ENCODE results near the gene NLK.
"Not testable (repeated sequence)": the region's sequence is repeated elsewhere in the genome, so short reads cannot be mapped to it uniquely, and the experiment has no call there.

NLK gene

DNA sequence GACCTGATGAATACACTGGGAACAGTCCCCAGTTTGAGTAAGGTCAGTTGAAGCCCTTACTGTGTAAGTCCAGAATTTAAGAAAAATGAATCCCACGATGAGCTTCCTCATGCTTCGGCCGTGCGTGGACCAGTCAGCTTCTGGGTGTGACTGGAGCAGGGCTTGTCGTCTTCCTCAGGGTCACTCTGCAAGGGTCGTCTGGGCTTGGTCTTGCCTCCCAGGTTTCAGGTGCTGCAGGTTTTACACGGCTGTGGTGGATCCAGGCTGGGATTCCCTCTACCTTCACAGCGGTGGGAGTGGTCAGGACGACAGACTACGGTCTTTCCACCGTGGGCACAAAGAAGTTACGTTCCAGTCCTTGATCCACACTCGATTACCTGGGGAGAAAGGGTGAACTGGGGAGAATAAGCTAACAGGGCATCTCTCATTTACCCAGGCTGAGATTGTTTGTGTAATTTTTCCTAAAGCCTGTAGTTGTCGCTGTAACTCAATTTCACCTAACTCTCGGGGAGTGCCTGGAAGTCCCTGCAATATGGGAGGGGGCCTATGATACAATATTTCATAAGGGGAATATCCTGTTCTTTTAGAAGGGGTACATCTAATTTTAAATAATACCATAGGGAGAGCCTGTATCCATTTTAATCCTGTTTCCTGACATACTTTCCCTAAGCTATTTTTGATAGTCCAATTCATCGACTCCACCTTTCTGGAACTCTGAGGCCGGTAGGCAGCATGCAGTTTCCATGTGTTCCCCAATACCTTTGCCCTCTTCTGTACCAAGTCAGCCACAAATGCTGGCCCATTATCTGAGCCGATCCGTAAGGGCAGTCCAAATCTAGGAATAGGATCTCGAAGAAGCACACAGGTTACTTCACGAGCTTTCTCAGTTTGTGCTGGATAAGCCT is 190.7 kb downstream of the NLK start:
- DNase-seq (ENCODE audit: low read depth) = not testable (repeated sequence)

- not testable (repeated sequence) for DNase-seq (ENCODE audit: low read depth)
Observed at GRCh38 chr17:28233872-28234856, 191.7 kb downstream of the NLK start.

- not testable (repeated sequence) for DNase-seq (ENCODE audit: low read depth)
Observed at GRCh38 chr17:28235066-28235700, 192.7 kb downstream of the NLK start.

DNA sequence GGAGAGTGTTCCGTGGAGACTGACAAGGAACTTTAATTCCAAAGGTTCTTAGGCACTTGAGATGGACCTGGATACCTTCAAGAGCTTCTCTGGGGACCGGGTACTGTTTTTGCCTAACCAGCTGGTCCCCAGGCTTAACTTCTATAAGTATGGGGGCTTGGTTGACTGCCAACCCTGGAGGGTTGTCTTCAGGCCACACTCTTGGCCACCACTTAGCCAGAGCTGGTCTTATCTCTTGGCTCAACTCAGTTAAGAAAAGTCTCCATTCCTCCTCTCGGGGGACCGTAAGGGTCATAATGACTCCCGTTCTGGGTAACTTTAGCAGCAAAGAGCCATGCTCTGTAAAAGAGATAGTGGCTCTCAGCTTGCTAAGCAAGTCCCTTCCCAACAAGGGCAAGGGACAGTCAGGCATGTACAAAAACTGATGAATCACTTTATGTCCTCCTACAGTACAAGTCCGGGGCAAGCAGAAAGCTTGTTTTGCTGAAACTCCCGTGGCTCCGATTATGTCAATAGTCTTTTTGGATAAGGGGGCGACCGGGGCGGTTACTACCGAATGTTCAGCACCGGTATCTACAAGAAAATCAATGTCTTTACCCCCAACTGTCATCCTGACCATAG is 193.7 kb downstream of the NLK start:
- DNase-seq (ENCODE audit: low read depth) = not testable (repeated sequence)

DNA sequence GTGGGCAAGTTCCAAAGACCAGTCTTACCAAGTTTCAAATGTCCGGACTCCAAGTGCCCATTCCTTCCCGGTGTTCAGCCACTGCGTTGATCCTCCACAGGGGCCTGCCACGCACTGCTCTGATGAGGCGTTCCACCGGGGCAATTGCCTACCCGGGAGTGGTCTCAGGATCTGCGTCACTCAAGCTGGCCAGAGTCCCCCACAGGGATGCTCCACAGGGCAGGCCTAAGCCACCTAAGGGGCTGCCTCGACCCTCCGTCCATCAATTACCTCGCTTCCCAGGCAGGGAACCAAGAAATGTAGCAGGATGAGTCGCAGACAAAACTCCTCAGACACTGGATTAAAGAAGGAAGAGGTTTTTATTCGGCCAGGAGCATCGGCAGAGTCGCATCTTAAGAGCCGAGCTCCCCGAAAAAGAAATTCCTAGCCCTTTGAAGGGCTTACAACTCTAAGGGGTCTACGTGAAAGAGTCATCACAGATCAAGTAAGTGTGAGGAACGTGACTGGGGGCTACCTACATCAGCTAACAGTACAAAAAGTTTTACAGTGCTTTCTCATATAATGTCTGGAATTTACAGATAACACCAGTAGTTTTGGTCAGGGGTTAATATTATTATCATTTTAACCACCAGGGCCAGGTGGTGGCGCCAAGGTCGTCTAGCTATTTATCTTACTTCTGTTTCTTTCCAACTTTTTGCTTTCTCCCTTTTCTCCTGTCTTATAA is 196.2 kb downstream of the NLK start:
- DNase-seq (ENCODE audit: low read depth) = not testable (repeated sequence)

DNA sequence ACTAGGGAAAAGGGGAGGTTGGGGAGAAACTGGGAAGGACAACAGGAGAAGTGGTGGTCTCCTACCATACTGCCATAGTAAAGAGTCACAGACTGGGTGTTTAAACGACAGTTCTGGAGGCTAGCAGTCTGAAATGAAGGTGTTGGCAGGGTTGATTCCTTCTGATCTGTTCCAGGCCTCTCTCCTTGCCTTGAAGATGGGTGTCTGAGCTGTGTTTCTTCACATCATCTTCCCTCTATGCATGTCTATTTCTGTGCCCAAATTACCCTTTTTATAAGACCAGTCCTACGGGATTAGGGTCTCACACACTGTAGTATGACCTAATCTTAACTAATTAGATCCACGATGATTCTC is 196.8 kb downstream of the NLK start:
- DNase-seq (ENCODE audit: low read depth) = no peak

GRCh38 chr17:28240688-28241340 is 198.3 kb downstream of the NLK start:
- no peak for DNase-seq (ENCODE audit: low read depth)

DNA sequence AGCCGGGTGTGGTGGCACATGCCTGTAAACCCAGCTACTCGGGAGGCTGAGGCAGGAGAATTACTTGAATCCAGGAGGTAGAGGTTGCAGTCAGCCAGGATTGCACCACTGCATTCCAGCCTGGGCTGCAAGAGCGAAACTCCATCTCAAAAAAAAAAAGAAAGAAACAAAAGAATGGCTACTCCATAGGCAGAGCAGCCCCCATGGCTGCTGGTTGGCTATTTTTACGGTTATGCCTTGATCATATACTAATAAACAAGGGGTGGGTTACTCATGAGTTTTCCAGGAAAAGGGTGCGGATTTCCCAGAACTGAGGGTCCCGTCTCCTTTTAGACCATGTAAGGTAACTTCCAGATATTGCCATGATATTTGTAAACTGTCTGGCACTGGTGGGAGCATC is 200.3 kb downstream of the NLK start:
- DNase-seq (ENCODE audit: low read depth) = no peak

DNA sequence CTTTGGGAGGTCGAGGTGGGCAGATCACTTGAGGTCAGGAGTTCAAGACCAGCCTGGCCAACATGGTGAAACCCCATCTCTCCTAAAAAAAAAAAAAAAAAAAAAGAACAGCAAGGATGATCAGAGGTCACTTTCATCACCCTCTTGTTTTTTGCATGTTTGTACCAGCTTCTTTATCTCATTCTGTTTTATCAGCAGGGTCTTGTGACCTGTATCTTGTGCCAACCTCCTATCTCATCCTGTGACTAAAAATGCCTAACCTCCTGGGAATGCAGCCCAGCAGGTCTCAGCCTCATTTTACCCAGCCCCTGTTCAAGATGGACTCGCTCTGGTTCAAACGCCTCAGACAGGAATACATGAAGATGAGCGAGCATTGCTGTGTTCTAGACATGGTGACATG is 200.8 kb downstream of the NLK start:
- DNase-seq (ENCODE audit: low read depth) = not testable (repeated sequence)

DNA sequence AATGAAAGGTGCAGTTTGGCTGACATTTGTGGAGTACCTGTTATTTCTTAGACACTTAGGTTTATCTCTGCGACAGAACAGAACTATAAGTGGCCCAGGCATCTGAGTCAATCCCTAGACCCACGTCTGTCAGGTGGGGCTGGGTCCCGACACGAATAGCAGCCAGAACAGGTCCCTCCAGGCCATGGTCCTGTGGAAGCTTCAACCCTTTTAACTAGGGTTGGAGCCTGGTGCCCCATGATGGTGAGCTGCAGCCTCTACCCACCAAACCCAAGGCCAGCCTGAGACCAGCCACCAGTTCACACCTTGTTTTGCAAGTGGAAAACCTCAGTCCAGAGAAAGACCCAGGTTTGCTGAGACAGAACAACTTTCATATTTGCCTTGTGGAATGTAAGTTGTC is 202.0 kb downstream of the NLK start:
- no peak for DNase-seq (ENCODE audit: low read depth)
